Kidney (tissue), 14 donors: ENCODE data around the gene SPARC. TPM values are rescaled to one million over a fixed set of nuclear protein-coding genes. Genes with fewer than 3 reads are reported as not detected.

Source experiments
- DNase-seq, 5 donors: peaks; one replicate each; pipeline ENCODE4 v3.0.0-alpha.2; 2013 to 2020
- FAIRE-seq: peaks from 2 replicates; lab custom pipeline; 2012; peaks lifted over from hg19 to GRCh38; lab: Jason Lieb, UNC
- H3K27ac ChIP-seq, 2 donors: one replicate each; pipeline ENCODE4 v1.7.0; 2013; ENCODE audit warnings: low read depth in 2 of 2, low read length in 2 of 2, inconsistent platforms in 1 of 2
- H3K27me3 ChIP-seq: one replicate; pipeline ENCODE4 v1.7.1; 2013; ENCODE audit warnings: low read length, inconsistent platforms; ENCODE audit not compliant: control insufficient read depth, insufficient read depth
- H3K36me3 ChIP-seq, 3 donors: one replicate each; pipeline versions ENCODE4 v1.7.0 to v1.7.1; 2013; ENCODE audit warnings: low read length in 3 of 3, control low read depth in 1 of 3, inconsistent platforms in 1 of 3; ENCODE audit not compliant: insufficient read depth in 3 of 3, control insufficient read depth in 2 of 3
- H3K4me1 ChIP-seq, 3 donors: one replicate each; pipeline versions ENCODE4 v1.7.0 to v1.7.1; 2013; ENCODE audit warnings: low read length in 3 of 3, inconsistent platforms in 1 of 3, low read depth in 1 of 3; ENCODE audit not compliant: control insufficient read depth in 2 of 3, insufficient read depth in 2 of 3
- H3K4me3 ChIP-seq, 3 donors: one replicate each; pipeline versions ENCODE4 v1.7.0 to v1.8.1; 2013; ENCODE audit warnings: low read length in 3 of 3, control low read depth in 1 of 3, inconsistent platforms in 1 of 3
- H3K9ac ChIP-seq, 3 donors: one replicate each; pipeline versions ENCODE4 v1.7.0 to v1.7.1; 2013; ENCODE audit warnings: low read length in 3 of 3, control low read depth in 1 of 3, inconsistent platforms in 1 of 3
- H3K9me3 ChIP-seq, 3 donors: one replicate each; pipeline versions ENCODE4 v1.7.0 to v1.7.1; 2013; ENCODE audit warnings: low read length in 3 of 3, control low read depth in 1 of 3, inconsistent platforms in 1 of 3; ENCODE audit not compliant: control insufficient read depth in 2 of 3, insufficient read depth in 1 of 3
- intact Hi-C: fragments of 100-400 bp; cut with DNase I; formaldehyde crosslinking; loops from one replicate; pipeline ENCODE4 v1.11.1; 2022
- polyA plus RNA-seq: library from polyadenylated mRNA; stranded (reverse); fragments of 350-450 nt; fragmentation: Illumina TruSeq; extraction: RNeasy Lipid Tissue Mini Kit (QIAGEN cat#74804); gene quantifications from one replicate; pipeline ENCODE4 v1.2.3, GENCODE V29; 2014; ENCODE audit warnings: low read depth, low replicate concordance; ENCODE audit not compliant: insufficient read depth
- total RNA-seq: library from RNA; stranded (reverse); fragmentation: NEBNext Ultra II Directional; extraction: Animal tissue kit (Norgen Biotek cat#: 25700); gene quantifications from one replicate; pipeline ENCODE4 v1.2.1, GENCODE V29; 2021
- TF ChIP-seq, protein P1 (sequence below): IDR thresholded peaks from 3 replicates; pipeline ENCODE4 v1.5.1; 2012; ENCODE audit warnings: mild to moderate bottlenecking, moderate library complexity, borderline replicate concordance; ENCODE audit not compliant: insufficient read depth; ENCODE audit errors: extremely low read depth
- donor health status: control.
- donor health status: control.
- donor health status: control.
- donor health status: control.
- donor health status: control.
- donor health status: DM: yes; HTN: yes; CAD: no.
- donor health status: Normal renal cell carcinoma (clear cell type).

Gene SPARC
- total and polyA plus RNA-seq, 2 donors from 2014 or later = 581 to 637 TPM

DNA sequence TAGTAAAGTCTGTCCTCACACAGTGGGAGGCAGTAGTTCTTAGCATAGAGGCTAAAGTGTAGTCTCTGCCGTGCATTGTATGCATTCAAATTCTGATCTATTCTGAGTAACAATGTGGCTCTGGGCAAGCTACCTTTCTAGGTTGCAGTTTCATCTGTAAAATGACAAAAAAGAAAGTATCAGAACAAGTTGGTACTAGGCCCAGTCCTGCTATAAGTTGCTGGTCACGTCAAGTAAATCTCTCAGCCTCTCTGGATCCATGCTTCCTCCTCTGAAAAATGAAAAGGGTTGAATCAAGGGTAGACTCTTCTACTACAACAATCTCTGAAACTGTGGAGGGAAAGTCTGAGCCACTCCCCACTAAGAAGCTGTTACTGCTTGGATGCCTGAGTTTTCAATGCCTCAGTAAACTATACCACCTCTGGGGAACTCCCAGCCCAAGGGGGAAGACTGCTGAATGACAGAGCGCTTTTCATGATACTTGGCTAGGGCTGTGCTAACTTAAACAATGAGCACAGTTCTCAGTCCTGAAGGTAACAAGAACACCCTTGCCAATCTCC, 34.5 kb upstream of the SPARC start:
- H3K27ac ChIP-seq = no peak overlapping the region
- intact Hi-C loops = loop anchor here (5.0 kb wide), 1 partner anchor 64 kb away; no protein-coding TSS in a partner anchor
- no peaks in the 10 kb centered on the region for H3K4me1 ChIP-seq
- H3K9me3 ChIP-seq = no peaks in the 10 kb centered on the region
- DNase-seq (no peak), FAIRE-seq (no peak)
- H3K9ac ChIP-seq = no peak overlapping the region
- TF ChIP-seq, protein P1, sequence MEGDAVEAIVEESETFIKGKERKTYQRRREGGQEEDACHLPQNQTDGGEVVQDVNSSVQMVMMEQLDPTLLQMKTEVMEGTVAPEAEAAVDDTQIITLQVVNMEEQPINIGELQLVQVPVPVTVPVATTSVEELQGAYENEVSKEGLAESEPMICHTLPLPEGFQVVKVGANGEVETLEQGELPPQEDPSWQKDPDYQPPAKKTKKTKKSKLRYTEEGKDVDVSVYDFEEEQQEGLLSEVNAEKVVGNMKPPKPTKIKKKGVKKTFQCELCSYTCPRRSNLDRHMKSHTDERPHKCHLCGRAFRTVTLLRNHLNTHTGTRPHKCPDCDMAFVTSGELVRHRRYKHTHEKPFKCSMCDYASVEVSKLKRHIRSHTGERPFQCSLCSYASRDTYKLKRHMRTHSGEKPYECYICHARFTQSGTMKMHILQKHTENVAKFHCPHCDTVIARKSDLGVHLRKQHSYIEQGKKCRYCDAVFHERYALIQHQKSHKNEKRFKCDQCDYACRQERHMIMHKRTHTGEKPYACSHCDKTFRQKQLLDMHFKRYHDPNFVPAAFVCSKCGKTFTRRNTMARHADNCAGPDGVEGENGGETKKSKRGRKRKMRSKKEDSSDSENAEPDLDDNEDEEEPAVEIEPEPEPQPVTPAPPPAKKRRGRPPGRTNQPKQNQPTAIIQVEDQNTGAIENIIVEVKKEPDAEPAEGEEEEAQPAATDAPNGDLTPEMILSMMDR = no peak
- no peaks in the 10 kb centered on the region for H3K36me3 ChIP-seq
- no peaks in the 10 kb centered on the region for H3K27me3 ChIP-seq
- no peak overlapping the region for H3K4me3 ChIP-seq

DNA sequence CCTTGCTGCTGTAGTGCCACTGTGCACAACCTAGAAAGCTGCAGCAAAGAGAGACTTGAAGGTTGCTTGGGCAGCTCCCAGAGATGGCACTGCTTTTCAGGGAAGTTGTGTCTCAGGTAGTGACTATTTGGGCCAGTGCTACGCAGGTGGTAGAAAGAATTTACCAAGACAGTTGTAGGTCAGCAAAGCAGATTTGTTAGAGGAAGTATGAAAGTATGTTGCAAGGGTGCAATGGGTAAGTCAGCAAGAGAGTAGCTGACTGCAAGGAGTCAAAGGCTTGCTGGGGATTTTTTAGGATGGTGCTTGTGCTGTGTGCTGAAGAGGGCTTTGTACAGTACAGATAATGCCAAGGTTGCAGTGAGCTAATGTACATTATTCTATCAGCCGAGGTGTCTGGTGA, 33.5 kb upstream of the SPARC start:
- H3K27ac ChIP-seq = no peak overlapping the region
- DNase-seq = no peak

DNA sequence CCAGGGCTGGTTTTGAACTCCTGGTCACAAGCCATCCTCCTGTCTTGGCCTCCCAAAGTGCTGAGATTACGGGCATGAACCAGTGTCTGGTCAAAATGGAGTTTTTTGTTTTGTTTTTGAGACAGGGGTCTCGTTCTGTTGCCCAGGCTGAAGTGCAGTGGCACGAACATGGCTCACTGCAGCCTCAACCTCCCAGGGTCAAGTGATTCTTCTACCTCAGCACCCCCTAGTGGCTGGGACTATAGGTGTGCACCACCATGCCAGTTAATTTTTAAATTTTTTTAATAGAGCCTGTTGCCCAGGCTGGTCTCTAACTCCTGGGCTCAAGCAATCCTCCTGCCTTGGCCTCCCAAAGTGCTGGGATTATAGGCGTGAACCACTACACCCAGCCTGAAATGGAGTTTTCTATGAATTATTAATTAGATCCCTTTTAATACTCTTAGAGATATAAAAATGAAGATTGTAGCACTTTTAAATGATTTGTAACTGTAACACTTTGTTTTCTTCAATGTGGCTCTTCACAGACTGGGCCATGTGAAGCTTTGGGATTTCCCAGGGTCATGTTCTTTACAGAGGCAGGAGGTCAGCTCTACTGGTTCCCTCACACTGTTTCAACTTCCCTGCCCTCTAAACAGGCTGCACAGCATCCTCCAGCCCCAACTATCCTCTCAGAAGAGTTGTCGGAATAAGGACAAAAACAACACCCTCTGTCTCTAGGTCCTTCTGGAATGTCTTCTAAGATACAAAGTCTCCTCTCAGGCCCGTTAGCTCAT, 32.7 kb upstream of the SPARC start:
- H3K4me3 ChIP-seq = no peak overlapping the region
- no peak overlapping the region for H3K27ac ChIP-seq
- H3K9me3 ChIP-seq = no peaks in the 10 kb centered on the region
- TF ChIP-seq, protein P1 = peak; percentile 21
- no peaks in the 10 kb centered on the region for H3K27me3 ChIP-seq
- H3K36me3 ChIP-seq = no peaks in the 10 kb centered on the region
- DNase-seq = no peak
- intact Hi-C loops = no loop called here
- no peak overlapping the region for H3K9ac ChIP-seq
- no peak for FAIRE-seq
- H3K4me1 ChIP-seq = no peaks in the 10 kb centered on the region

More for the DNA sequence above, 33.5 kb upstream of the SPARC start:
- Histone ChIP-seq H3K9ac (no peak overlapping the region), H3K9me3 (no peaks in the 10 kb centered on the region), H3K4me1 (no peaks in the 10 kb centered on the region), H3K36me3 (no peaks in the 10 kb centered on the region), H3K4me3 (no peak overlapping the region), H3K27me3 (no peaks in the 10 kb centered on the region)
- intact Hi-C loops = loop anchor here (5.0 kb wide), 1 partner anchor 63 kb away; no protein-coding TSS in a partner anchor
- TF ChIP-seq, protein P1 = no peak
- FAIRE-seq = no peak
